Panc1 (cell line): ENCODE data around the gene GABARAP.

Source experiments
- CTCF ChIP-seq: fragments of 450-650 bp; IDR thresholded peaks from 2 replicates; pipeline ENCODE4 v1.5.1; 2017; ENCODE audit warnings: mild to moderate bottlenecking
- SIN3A ChIP-seq: IDR thresholded peaks from 2 replicates; pipeline ENCODE4 v1.6.1; 2012; ENCODE audit warnings: low read depth, mild to moderate bottlenecking, low read length, moderate library complexity, borderline replicate concordance; ENCODE audit not compliant: insufficient read depth
- TCF7L2 ChIP-seq: IDR thresholded peaks from 2 replicates; pipeline ENCODE4 v1.6.1; 2011; ENCODE audit warnings: mild to moderate bottlenecking, low read depth, low read length, inconsistent platforms

GRCh38 chr17:7280519-7281073 lies 38.3 kb upstream of the GABARAP start:
- TF ChIP-seq CTCF (peak; percentile 94), SIN3A (no peak), TCF7L2 (no peak)
